ENCODE data around the gene ACE2. TPM values are rescaled to one million over a fixed set of nuclear protein-coding genes. Genes with fewer than 3 reads are reported as not detected.

The ACE2 gene
- total RNA-seq, 1 donor from 2014 or later: 2.6 TPM

GRCh38 chrX:15514279-15514678, 86.5 kb downstream of the ACE2 start:
- no peaks in the 10 kb centered on the region for H3K27me3 ChIP-seq (ENCODE audit: low read depth)
- H3K36me3 ChIP-seq: no peaks in the 10 kb centered on the region
- H3K4me3 ChIP-seq: no peak overlapping the region
- DNase-seq (no peak), ATAC-seq (no peak)
- intact Hi-C loops (cut with DNase I): no loop called here
- H3K27ac ChIP-seq: no peak overlapping the region
- H3K9me3 ChIP-seq: no peaks in the 10 kb centered on the region
- H3K4me1 ChIP-seq: no peaks in the 10 kb centered on the region
- TF ChIP-seq CTCF (IDR thresholded peaks at IDR 0.05): no peak

- no peaks in the 10 kb centered on the region for H3K9me3 ChIP-seq
- no peak for TF ChIP-seq CTCF (IDR thresholded peaks at IDR 0.05)
- intact Hi-C loops (cut with DNase I): no loop called here
- no peaks in the 10 kb centered on the region for H3K27me3 ChIP-seq (ENCODE audit: low read depth)
- H3K4me1 ChIP-seq: no peaks in the 10 kb centered on the region
- no peak overlapping the region for H3K27ac ChIP-seq
- DNase-seq (no peak), ATAC-seq (no peak)
- no peaks in the 10 kb centered on the region for H3K36me3 ChIP-seq
- H3K4me3 ChIP-seq: no peak overlapping the region
Observed at GRCh38 chrX:15512401-15512965, 88.3 kb downstream of the ACE2 start.

- ATAC-seq (no peak), DNase-seq (no peak)
- intact Hi-C loops (cut with DNase I): no loop called here
- Histone ChIP-seq H3K4me1 (no peaks in the 10 kb centered on the region), H3K27ac (no peak overlapping the region), H3K27me3 (ENCODE audit: low read depth) (no peaks in the 10 kb centered on the region), H3K36me3 (no peaks in the 10 kb centered on the region), H3K9me3 (no peaks in the 10 kb centered on the region), H3K4me3 (no peak overlapping the region)
- no peak for TF ChIP-seq CTCF (IDR thresholded peaks at IDR 0.05)
Observed at GRCh38 chrX:15511563-15511962, 89.2 kb downstream of the ACE2 start.

Other genes with a start within 250 kb of the ACE2 start
- 44.0 TPM for gene VEGFD, start 216.5 kb downstream of the ACE2 start, total RNA-seq
- 19.8 TPM for gene PIR, start 107.6 kb downstream of the ACE2 start, total RNA-seq
- 3.0 TPM for gene BMX, start 100.2 kb downstream of the ACE2 start, total RNA-seq
- 0.38 TPM for gene CLTRN, start 63.8 kb upstream of the ACE2 start, total RNA-seq
- gene CA5B, start 137.3 kb upstream of the ACE2 start, total RNA-seq: 12.6 TPM
- 11.3 TPM for gene ZRSR2, start 189.5 kb upstream of the ACE2 start, total RNA-seq

Measured in lower lobe of right lung (tissue), 2 donors.